ENCODE measurements around the gene TMEM40. TPM values are rescaled to one million over a fixed set of nuclear protein-coding genes. Genes with fewer than 3 reads are reported as not detected.

Gene TMEM40, protein sequence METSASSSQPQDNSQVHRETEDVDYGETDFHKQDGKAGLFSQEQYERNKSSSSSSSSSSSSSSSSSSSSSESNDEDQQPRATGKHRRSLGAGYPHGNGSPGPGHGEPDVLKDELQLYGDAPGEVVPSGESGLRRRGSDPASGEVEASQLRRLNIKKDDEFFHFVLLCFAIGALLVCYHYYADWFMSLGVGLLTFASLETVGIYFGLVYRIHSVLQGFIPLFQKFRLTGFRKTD
- total RNA-seq = not detected

DNA sequence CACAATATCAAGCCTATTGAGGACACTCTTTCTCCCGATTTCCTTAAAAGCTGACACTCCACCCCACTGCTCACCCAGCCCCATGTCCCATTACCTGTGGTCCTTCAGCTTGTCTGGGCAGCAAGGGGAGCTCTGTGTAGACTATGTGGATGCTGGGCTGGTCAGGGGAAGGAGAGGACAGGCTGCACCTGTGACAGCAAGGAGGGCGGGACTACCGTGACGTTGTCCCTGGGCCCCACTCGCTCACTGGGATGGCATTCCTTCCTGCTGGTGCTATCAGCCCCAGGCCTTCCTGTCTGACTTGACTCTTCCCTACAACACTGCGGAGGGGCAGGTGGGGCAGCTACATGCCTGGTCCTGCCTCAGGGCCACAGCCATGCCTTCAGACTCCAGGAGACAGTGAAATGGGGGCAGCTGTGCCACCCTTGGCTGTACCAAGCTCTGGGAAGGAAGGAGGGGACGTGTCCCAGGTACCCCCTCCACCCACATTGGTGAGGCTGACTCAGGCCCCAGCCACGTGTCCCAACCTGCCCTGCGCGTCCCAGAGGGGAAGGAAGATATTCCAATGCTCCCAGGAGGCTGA is at the start of gene TMEM40:
Gene TMEM40, minus strand, starts transcription at position 163 of the 583 bp plus-strand sequence. CDS start 9,427 bp downstream, outside the sequence.
- TF ChIP-seq, protein P1, sequence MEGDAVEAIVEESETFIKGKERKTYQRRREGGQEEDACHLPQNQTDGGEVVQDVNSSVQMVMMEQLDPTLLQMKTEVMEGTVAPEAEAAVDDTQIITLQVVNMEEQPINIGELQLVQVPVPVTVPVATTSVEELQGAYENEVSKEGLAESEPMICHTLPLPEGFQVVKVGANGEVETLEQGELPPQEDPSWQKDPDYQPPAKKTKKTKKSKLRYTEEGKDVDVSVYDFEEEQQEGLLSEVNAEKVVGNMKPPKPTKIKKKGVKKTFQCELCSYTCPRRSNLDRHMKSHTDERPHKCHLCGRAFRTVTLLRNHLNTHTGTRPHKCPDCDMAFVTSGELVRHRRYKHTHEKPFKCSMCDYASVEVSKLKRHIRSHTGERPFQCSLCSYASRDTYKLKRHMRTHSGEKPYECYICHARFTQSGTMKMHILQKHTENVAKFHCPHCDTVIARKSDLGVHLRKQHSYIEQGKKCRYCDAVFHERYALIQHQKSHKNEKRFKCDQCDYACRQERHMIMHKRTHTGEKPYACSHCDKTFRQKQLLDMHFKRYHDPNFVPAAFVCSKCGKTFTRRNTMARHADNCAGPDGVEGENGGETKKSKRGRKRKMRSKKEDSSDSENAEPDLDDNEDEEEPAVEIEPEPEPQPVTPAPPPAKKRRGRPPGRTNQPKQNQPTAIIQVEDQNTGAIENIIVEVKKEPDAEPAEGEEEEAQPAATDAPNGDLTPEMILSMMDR (IDR thresholded peaks at IDR 0.05) = no peak
- Histone ChIP-seq H3K27ac (peak within 1 kb of the TSS; percentile 41 to 64 (median 50)), H3K9me3 (no peaks in the 10 kb centered on the region), H3K36me3 (no peaks in the 10 kb centered on the region), H3K4me3 (no peak within 1 kb of the TSS), H3K27me3 (no peaks in the 10 kb centered on the region), H3K4me1 (peaks cover 0 to 7% (median 6%) of the 10 kb centered on the region in 4 donors)
- in situ Hi-C loops (cut with MboI; ENCODE audit: low pct_ligation_motif_present in 1 of 4, low pct_unique_long_range_greater_than_20kb in 1 of 4, low sequenced_read_pairs in 3 of 4) = no loop called here
- DNase-seq = no peak
- intact Hi-C loops (cut with DNase I; ENCODE audit: low total_unique reads) = no loop called here
- 83% methylated on average over 10 of the region's 10 CpGs; no CpG with 5 or more reads in 1 of the 2 donors for WGBS, 2 donors (ENCODE audit: low coverage in 1 of 2)

DNA sequence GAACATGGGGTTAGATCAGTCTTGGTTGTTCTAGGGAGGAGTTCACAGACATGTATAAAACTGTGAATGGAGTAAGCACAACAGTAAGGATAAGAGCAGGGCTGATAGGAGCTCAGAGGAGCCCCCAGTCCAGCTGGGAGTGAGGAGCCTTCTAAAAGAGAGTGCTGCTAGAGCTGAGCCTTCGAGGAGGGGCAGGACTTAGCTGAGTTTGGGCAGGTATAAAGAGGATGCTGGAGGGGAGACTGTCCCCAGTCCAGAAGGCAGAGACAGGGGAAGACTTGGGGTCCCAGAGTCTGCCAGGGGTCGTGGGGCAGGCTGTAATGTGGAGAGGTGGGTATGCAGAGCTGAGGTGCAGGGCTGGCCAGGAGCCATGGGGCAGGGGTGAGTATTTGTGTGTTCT is 49.5 kb upstream of the TMEM40 start:
- WGBS, 2 donors (ENCODE audit: low coverage in 1 of 2) = 73 to 76% methylated on average over 2 of the region's 2 CpGs
- Histone ChIP-seq H3K4me3 (no peak overlapping the region), H3K4me1 (peaks cover 0 to 13% (median 5%) of the 10 kb centered on the region in 4 donors), H3K36me3 (no peaks in the 10 kb centered on the region), H3K27me3 (no peaks in the 10 kb centered on the region), H3K9me3 (no peaks in the 10 kb centered on the region), H3K27ac (no peak overlapping the region)
- in situ Hi-C loops (cut with MboI; ENCODE audit: low pct_ligation_motif_present in 1 of 4, low pct_unique_long_range_greater_than_20kb in 1 of 4, low sequenced_read_pairs in 3 of 4) = no loop called here
- intact Hi-C loops (cut with DNase I; ENCODE audit: low total_unique reads) = no loop called here
- TF ChIP-seq EP300 (IDR thresholded peaks at IDR 0.05; ENCODE audit: low read depth) (no peak), POLR2AphosphoS5 (IDR thresholded peaks at IDR 0.05) (no peak)
- TF ChIP-seq, protein P1 (IDR thresholded peaks at IDR 0.05) = no peak
- no peak for DNase-seq

DNA sequence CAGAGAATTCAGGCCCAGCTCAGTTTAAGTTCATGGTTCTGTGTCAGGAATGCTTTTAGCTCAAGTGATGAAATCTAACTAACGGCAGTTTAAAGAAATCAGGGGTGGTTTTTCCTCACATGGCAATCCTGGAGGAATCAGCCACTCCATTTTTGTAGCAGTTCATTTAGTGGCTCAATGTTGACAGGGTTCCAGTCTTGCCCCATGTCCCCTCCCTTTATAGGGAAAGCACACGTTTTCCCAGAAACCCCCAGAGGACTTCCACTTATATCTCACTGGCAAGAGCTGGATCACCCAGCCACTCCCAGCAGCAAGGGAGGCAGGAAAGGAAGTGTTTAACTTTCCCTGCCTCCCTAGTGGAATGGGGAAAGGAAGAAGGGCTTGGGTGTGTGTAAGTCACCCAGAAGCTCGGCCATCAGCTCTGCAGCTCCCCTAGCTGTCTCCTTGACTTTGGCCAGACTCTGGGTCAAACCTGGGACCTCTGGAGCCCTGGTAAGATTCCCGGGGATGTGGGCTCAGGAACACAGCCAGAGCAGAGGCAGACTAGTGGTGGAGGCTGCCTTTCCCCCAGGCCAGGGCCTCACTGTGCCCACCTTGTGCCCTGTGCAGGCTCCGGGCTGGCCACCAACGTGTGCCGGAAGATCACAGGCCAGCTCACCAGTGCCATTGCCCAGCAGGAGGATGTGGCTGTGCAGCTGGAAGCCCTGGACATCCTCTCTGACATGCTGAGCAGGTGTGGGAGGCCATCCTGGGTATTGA is 48.7 kb upstream of the TMEM40 start:
- Histone ChIP-seq H3K4me3 (no peak overlapping the region), H3K36me3 (no peaks in the 10 kb centered on the region), H3K9me3 (no peaks in the 10 kb centered on the region), H3K27ac (no peak overlapping the region), H3K4me1 (peaks cover 0 to 13% (median 5%) of the 10 kb centered on the region in 4 donors), H3K27me3 (no peaks in the 10 kb centered on the region)
- in situ Hi-C loops (cut with MboI; ENCODE audit: low pct_ligation_motif_present in 1 of 4, low pct_unique_long_range_greater_than_20kb in 1 of 4, low sequenced_read_pairs in 3 of 4) = no loop called here
- TF ChIP-seq POLR2AphosphoS5 (IDR thresholded peaks at IDR 0.05) (no peak), POLR2A (IDR thresholded peaks at IDR 0.05) (no peak), EP300 (IDR thresholded peaks at IDR 0.05; ENCODE audit: low read depth) (no peak)
- TF ChIP-seq, protein P1 (IDR thresholded peaks at IDR 0.05) = no peak
- DNase-seq = no peak
- 83 to 100% methylated on average over 1 to 7 of the region's 7 CpGs for WGBS, 2 donors (ENCODE audit: low coverage in 1 of 2)
- intact Hi-C loops (cut with DNase I; ENCODE audit: low total_unique reads) = no loop called here

DNA sequence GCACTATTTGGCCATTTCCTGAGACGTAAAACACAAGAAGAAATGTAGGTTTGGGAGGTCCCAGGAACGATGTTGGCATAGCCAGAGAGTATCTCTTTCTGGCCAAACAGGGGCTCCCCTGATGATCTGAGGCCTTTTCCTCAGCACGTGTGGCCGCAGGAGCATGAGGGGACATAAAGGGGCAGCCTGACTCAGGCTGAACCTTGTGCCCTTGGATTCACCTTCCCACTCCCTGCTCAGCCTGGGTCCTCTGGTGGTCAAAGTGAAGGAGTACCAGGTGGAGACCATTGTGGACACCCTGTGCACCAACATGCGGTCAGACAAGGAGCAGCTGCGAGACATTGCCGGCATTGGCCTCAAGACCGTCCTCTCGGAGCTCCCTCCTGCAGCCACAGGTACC is 48.0 kb upstream of the TMEM40 start:
- Histone ChIP-seq H3K27ac (no peak overlapping the region), H3K36me3 (no peaks in the 10 kb centered on the region), H3K4me1 (peaks cover 0 to 13% (median 5%) of the 10 kb centered on the region in 4 donors), H3K9me3 (no peaks in the 10 kb centered on the region), H3K4me3 (no peak overlapping the region), H3K27me3 (no peaks in the 10 kb centered on the region)
- WGBS, 2 donors (ENCODE audit: low coverage in 1 of 2) = 87 to 93% methylated on average over 3 to 9 of the region's 9 CpGs
- intact Hi-C loops (cut with DNase I; ENCODE audit: low total_unique reads) = no loop called here
- DNase-seq = no peak
- in situ Hi-C loops (cut with MboI; ENCODE audit: low pct_ligation_motif_present in 1 of 4, low pct_unique_long_range_greater_than_20kb in 1 of 4, low sequenced_read_pairs in 3 of 4) = no loop called here
- TF ChIP-seq POLR2A (IDR thresholded peaks at IDR 0.05) (no peak), POLR2AphosphoS5 (IDR thresholded peaks at IDR 0.05) (no peak), EP300 (IDR thresholded peaks at IDR 0.05; ENCODE audit: low read depth) (no peak)
- TF ChIP-seq, protein P1 (IDR thresholded peaks at IDR 0.05) = no peak
